ENCODE results near the gene USP16.

DNA sequence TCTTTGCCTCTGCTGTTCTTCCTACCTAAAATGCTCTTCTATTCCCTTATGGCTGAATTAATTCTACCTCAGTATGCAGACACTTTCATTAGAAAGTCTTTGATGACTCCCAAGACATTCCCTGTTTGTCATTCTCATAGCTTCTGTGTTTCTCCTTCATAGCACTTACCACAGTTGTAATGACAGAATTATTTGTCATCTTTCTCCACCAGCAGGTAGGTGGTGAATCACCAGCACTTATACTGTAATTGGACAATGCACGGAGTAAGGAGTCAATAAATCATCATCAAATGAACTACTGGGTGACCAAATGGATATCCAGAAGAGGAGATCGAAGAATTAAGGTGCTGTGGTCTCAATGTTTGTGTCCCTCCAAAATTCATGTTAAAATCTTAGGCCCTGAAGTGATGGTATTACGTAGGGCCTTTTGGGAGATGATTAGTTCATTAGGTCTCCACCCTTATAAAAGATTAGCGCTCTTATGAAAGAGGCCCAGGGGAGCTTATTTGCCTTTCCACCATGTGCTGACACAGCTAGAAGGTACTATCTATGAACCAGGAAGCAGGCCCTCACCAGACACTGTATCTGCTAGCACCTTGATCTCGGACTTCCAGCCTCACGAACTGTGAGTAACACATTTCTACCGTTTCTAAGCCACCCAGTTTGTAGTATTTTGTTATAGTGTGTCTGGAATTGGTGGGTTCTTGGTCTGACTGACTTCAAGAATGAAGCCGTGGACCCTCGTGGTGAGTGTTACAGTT is 51.4 kb downstream of the USP16 start:
- TF ChIP-seq, protein P1, sequence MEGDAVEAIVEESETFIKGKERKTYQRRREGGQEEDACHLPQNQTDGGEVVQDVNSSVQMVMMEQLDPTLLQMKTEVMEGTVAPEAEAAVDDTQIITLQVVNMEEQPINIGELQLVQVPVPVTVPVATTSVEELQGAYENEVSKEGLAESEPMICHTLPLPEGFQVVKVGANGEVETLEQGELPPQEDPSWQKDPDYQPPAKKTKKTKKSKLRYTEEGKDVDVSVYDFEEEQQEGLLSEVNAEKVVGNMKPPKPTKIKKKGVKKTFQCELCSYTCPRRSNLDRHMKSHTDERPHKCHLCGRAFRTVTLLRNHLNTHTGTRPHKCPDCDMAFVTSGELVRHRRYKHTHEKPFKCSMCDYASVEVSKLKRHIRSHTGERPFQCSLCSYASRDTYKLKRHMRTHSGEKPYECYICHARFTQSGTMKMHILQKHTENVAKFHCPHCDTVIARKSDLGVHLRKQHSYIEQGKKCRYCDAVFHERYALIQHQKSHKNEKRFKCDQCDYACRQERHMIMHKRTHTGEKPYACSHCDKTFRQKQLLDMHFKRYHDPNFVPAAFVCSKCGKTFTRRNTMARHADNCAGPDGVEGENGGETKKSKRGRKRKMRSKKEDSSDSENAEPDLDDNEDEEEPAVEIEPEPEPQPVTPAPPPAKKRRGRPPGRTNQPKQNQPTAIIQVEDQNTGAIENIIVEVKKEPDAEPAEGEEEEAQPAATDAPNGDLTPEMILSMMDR (IDR thresholded peaks at IDR 0.05): no peak
- TF ChIP-seq POLR2A (IDR thresholded peaks at IDR 0.05; ENCODE audit: low read length) (no peak), SREBF2 (IDR thresholded peaks at IDR 0.05) (no peak), POLR2AphosphoS2 (conservative IDR thresholded peaks at IDR 0.05; ENCODE audit: low read length) (no peak), CBX8 (IDR thresholded peaks at IDR 0.05) (no peak), FOSL2 (IDR thresholded peaks at IDR 0.05) (no peak), FOSL2 (CRISPR knock-in tag; IDR thresholded peaks at IDR 0.05) (no peak), KDM1A (IDR thresholded peaks at IDR 0.05; ENCODE audit: low read depth) (no peak), EHMT2 (IDR thresholded peaks at IDR 0.05; ENCODE audit: low read depth) (no peak)
- TF ChIP-seq, protein P2, sequence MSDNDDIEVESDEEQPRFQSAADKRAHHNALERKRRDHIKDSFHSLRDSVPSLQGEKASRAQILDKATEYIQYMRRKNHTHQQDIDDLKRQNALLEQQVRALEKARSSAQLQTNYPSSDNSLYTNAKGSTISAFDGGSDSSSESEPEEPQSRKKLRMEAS (IDR thresholded peaks at IDR 0.05): no peak
- TF ChIP-seq, protein P3, sequence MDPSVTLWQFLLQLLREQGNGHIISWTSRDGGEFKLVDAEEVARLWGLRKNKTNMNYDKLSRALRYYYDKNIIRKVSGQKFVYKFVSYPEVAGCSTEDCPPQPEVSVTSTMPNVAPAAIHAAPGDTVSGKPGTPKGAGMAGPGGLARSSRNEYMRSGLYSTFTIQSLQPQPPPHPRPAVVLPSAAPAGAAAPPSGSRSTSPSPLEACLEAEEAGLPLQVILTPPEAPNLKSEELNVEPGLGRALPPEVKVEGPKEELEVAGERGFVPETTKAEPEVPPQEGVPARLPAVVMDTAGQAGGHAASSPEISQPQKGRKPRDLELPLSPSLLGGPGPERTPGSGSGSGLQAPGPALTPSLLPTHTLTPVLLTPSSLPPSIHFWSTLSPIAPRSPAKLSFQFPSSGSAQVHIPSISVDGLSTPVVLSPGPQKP (IDR thresholded peaks at IDR 0.05; ENCODE audit: low read depth, low read length): no peak
